Stimulated activated CD4-positive, alpha-beta T cell treated with anti-CD3 and anti-CD28 coated beads, Interleukin-4, amount 100 ng/mL, for 1 hour (primary cell): ENCODE measurements around the gene OTOF.

Source experiments
- DNase-seq: peaks from one replicate; pipeline ENCODE4 v3.0.0-alpha.2; 2020

Gene OTOF

GRCh38 chr2:26477911-26478253, at the start of gene OTOF:
Gene OTOF (minus strand): TSS chr2:26478124.
- DNase-seq, result no peak

- no peak for DNase-seq
Measured at GRCh38 chr2:26526589-26526988, 48.7 kb upstream of the OTOF start.

- DNase-seq, result no peak
Measured at GRCh38 chr2:26526105-26526504, 48.2 kb upstream of the OTOF start.

DNA sequence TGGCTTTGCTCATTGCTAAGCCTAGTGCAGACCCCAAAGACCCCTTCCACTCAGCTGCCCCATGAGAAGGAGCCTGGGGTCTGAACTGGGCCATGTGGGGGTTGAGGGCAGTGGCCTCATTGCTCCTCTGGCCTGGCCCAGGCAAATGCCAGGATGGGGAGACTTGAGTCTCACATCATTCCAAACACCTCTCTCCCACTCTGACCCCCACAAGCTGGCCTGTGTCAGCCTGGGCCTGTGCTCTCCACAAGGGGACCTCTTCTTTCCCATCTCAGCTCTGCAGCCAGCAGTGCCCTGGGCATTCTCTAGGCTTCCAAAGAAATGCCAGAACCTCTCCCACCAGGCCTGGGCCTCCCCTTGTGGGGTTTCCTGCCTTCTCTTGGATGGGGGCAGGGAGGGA, 45.8 kb upstream of the OTOF start:
- no peak for DNase-seq

- no peak for DNase-seq
Measured at GRCh38 chr2:26522751-26523171, 44.8 kb upstream of the OTOF start.

- DNase-seq, result no peak
Measured at GRCh38 chr2:26522325-26522724, 44.4 kb upstream of the OTOF start.

- DNase-seq, result no peak
Measured at GRCh38 chr2:26521913-26522180, 43.9 kb upstream of the OTOF start.

GRCh38 chr2:26521054-26521912, 43.4 kb upstream of the OTOF start:
- DNase-seq, result no peak

- DNase-seq, result no peak
Measured at GRCh38 chr2:26520148-26520449, 42.2 kb upstream of the OTOF start.

GRCh38 chr2:26519396-26520147, 41.6 kb upstream of the OTOF start:
- no peak for DNase-seq

- no peak for DNase-seq
Measured at GRCh38 chr2:26516781-26517180, 38.9 kb upstream of the OTOF start.

DNA sequence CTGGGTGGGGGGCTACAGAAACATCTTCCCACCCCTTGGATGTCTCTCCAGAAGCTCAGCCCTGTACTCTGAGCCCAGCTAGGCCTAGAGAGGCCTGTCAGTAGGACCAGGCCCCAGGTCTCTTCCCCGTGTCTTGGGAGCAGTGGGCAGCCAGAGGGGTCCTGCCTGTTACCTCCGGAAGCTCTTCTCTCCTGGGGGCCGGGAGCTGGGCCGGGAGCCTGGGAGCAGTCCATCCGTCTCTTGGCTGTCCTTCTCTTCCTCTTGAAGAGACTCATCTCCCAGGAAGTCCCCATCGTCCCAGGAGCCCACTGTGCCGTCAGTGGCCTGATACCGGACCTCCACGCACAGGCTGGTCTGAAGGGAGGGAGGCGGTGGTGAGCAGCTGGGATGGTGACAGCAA, 38.3 kb upstream of the OTOF start:
- no peak for DNase-seq

GRCh38 chr2:26515771-26516170, 37.8 kb upstream of the OTOF start:
- no peak for DNase-seq

- DNase-seq, result no peak
Measured at GRCh38 chr2:26514045-26514444, 36.1 kb upstream of the OTOF start.

DNA sequence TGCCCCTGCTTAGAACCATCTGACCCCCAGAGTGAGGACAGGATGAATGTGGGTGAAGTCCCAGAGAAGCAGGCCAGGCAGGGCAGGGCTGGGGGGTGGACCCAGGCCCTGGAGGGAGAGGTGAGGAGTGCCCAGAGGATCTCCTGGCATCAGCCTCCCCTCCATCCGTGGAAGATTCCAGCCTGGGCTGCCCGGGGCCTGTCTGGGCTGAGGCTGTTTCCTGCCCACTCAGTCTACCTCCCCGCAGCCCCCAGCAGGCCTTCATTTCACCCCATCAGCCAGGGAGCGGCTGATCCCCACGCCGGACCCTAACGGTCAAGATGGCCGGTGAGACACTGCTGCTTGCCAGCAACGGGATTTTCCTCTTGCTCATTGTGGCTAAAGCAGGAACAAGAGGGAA, 35.3 kb upstream of the OTOF start:
- DNase-seq, result no peak

DNA sequence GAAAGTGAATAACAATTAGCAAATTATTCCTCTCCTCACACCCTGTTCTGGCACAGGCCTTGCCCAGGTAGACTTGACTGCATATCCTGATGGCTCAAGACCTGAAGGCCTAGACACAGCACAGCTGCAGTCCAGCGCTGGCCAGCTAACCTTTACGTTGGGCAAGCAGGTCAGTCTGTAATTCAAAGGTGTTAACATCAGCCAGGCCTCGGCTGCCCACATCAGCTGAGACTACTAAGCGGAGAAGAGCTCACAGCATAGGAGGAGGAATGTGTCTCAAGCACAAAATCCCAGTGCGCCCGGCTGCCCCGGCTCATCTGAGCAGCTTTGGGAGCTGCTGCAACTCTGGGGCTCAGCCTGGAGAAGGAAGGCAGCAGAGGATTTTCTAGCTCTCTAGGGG, 33.5 kb upstream of the OTOF start:
- DNase-seq, result no peak

- no peak for DNase-seq
Measured at GRCh38 chr2:26510344-26510973, 32.5 kb upstream of the OTOF start.

DNA sequence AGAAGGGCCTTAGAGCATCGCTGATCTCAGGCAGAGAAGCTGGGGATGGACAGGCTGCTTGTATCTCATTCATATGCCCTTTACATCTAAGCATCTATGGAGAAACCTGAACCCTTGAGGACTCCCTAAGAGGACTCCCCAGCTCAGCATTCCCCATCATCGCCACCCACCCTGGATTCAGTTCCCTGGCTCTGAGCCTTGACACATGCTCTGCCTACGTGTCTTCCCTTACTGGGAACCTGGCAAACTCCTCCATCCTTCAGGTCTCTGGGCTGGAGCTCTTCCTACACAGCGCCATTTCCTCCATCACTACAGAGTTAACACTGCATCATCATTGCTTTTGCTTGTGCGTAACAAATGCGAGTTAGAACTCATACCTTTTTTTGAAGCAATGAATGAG, 31.2 kb upstream of the OTOF start:
- no peak for DNase-seq

DNA sequence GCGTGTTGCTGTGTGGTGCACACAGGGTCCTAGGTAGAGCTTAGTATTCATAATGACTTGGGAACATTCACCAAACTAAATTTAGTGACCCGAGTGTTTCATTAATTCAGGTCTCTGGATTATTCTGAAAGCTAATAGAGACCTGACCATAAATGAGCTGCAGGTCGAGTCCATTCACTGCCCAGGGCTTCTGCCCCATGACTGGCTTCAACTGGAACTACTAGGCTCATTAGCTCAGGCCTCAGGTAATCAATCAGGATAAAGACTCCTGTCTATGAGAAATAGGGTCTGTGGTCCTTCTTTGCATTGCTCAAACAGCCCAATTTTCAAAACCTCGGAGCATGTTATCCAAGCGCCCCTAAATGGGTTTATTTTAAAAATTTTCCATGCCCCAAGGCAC, 30.0 kb upstream of the OTOF start:
- no peak for DNase-seq

- DNase-seq, result no peak
Measured at GRCh38 chr2:26507088-26507487, 29.2 kb upstream of the OTOF start.

- DNase-seq, result no peak
Measured at GRCh38 chr2:26506279-26506678, 28.4 kb upstream of the OTOF start.

GRCh38 chr2:26504002-26504401, 26.1 kb upstream of the OTOF start:
- DNase-seq, result no peak

DNA sequence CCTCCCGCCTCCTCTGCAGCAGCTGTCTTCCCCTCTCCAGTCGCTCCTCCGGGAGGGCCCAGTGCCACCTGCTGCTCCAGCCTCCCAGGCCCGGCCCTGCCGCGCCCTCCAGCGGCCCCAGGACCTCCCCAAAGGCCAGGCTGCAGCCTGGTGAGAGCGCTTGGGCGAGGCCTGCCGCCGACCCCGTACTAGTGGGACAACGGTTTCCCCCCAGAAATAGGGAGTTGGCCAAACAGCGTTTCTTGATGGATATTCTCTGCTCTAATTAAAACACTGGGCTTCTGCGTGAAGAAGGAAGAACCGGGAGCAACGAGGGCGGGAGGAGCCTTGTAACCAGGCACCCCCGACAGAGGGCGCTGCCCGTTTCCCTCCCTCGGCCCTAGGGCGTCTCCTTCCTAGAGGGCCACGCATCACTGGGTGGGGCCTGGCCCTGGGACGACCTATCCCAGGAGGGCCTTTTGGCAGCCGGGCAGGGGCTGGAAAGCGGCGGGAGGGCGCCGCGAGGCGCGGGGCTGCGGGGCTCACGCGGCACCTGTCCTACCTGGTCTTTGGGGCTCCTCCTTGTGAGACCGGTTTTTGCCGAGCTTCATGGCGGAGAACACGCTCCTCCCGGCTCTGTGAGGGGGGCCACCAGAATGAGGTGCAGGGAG, 25.4 kb upstream of the OTOF start:
- peak; percentile 85 for DNase-seq

DNA sequence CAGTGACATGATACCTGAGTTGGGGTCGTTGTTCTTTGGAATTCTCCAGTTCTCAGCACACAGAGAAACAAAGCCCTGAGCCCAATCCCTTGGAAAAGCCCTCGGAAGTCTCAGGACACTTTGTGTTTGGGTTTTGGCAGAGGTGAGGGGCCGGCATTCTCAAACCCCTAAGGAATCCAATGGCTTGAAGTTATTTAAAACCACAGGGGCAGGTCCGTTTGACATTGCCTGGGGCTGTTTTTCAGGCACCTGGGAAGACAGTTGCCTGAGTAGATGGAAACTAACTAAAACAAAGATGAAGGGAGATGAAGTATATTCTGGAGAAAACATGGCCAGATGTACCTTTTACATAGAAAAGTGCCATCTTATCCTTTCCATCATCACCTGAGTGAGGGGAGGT, 22.5 kb upstream of the OTOF start:
- no peak for DNase-seq
